HuH-7.5 (cell line): ENCODE results near the gene NFYC.
"Not testable (repeated sequence)": the region's sequence is repeated elsewhere in the genome, so short reads cannot be mapped to it uniquely, and the experiment has no call there.

Experiments used
- DNase-seq: peaks from one replicate; pipeline ENCODE4 v3.0.0; 2011; ENCODE audit warnings: low spot score

Gene NFYC

DNA sequence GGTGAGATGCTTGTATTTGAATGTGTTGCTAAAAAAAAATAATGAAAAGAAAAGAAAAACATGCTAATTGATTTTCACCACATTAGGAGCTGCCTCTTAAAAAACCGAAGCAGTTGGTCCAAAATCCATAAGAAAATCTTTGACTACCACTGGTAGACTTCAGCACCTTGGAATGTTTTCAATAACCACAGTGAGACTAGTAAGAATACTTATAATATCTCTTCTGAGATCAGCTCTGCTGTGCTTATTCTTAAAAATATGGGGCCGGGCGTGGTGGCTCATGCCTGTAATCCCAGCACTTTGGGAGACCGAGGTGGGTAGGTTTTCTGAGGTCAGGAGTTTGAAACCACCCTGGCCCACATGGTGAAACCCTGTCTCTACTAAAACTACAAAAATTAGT is 15.1 kb downstream of the NFYC start:
- no peak for DNase-seq

DNA sequence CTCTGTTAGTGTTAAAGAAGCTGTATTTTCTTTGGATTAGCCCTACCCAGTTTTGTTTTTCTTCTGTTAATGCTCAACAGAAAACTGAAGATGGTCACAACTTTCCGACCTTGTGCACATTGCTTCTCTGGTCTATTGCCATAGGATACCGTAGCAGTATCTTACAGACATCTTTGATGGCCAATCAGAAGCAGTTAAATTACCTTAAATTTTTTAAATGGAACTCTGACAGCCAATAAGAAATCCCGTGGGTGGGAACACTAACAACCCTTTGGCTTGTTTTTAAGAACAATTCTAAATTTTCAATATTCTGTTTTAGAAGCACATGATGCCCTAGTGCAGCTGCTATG is 17.2 kb downstream of the NFYC start:
- DNase-seq = no peak

DNA sequence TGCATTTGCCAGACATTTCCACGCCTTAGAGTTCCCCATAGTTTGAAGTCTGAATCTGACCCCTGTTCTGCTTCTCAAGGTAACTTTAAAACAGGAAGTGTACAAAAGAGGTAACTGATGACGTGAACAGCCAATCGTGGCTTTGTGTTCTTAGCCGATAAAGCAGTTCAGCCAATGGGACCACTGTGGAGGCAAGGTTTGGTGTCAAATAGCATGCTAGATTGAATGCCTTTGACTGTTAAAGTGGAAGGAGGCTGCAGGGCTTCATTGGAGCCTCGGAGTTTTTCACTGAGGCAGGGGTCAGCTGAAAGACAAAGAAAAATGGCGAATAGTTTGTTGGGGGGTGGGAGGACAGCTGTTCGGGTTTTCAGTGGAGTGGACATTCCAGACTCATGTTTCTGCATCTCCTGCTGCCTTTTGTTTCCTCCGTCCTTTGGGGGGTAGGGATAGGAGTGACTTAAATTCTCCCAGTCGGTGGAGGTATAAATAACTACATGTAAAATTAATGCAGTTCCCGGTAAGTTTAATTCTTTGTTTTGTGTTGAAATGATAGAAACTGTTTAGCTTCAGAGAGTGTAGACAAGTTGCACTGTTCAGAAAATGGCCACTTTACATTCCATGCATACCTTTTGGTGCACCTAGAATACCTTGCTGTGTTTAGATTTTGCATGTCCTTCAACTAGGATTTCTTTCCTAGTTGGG is 17.7 kb downstream of the NFYC start:
- DNase-seq = peak; percentile 46

DNA sequence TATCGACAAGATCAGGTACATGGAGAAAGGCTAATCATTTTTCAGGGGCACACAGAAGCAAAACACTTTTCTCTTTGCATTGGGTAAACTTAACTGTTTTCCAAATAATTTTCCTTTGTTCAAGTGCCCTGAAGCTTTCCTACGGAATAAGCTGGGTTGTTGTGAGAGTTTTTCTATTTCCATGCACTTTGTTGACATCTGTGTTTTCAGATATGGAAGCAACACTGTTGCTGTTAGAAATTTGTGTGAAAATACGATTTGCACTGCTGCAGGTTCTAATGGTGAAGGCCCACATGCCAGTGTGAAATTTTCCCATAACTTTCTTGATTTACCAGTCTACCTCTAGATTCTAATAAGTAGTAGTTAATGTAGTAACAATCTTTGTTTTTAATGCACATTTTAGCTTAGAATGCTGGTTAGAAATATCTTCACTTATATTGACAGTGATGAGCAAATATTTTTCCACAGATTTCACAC is 18.3 kb downstream of the NFYC start:
- DNase-seq = no peak

DNA sequence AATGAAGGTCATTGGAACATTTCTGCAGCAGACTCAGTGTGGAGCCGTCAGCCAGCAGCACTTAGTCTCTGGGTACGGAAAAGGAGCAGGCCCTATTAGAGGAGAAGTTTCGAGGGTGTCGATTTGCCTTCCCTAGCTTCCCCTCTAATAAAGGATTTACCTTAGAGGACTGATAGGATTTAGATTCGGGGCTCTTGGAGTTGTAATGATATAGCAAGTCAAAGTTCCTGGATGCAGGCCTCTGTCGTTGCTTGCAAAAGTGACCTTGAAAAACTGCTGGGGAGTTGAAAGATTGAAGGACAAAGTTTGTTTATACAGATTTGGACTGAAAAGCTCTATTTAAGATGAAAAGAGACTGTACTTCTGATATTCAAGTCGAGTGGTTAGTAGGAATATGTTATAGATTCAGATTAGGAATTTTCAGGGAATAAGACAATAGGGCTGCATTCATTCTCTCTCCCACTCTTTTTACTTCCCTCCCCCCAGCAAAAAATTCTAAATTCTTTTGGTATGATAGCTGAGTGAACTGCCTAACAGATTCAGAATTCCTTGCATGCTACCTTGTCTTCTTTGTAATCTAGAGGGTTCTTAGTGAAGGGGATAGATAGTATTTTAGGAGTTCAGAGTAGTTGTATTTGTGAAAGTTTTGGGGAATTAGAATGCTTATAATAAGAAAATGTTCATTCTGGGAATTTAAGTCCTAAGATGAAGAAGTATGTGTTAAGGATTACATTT is 19.2 kb downstream of the NFYC start:
- DNase-seq = no peak

DNA sequence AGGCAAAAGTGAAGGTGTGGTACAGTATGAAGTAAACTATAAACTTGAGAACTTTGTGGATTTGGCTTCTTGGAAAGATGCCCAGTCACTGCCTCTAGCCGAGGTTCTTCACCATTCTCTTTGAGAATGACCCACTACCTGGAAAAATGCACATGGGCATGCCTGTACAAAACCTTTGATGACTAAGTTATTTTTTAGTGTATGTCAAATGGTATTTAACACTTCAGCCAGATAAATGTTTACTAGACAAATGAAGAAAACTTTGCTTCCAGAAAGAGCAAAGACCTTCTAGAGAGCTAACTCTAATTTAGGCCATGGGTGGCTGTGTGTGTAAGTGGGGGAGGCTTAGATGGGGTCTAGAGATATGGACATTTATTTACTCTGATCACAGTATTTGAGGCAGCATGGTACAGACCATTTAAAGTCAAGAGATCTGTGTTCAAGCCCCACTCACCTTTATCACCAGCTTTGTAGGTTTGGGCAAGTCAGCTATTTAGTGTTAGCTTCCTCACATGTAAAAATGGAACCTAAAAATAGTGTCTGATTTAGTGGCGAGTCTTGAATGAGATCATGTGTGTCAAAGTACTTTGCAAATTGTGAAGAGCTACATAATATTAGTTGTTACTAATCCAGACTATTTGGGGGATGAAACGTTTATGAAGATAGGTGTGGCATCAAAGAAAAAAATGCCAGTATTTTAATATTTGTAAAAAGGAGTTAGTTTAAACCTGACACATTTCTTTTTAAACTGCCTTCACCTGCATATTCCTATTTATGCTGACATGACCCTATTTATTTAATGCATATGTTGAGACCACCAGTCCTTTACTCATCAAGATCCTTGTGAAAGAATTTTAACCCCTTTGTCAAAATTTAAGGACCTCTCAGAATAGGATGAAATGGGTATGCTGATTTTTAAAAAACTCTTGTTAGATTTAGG is 20.2 kb downstream of the NFYC start:
- no peak for DNase-seq

DNA sequence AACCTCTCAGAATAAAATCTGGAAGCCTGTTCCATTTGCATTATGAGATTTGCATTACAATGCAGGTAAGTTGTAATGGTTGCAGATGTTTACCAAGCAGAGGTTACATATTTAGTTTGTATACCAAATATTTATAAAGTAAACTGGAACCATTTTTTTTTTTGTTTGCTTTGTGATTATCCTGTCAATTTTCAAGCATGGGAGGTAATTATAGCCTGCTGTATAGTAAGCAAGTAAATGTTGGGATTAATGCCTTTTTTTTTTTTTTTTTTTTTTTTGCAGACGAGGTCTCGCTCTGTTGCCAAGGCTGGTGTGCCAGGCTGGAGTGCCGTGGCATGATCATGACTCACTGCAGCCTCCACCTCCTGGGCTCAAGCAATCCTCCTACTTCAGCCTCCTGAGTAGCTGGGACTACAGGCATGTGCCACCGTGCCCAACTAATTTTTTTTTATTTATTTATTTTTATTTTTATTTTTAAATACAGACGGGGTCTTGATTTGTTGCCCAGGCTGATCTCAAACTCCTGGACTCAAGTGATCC is 21.0 kb downstream of the NFYC start:
- no peak for DNase-seq

DNA sequence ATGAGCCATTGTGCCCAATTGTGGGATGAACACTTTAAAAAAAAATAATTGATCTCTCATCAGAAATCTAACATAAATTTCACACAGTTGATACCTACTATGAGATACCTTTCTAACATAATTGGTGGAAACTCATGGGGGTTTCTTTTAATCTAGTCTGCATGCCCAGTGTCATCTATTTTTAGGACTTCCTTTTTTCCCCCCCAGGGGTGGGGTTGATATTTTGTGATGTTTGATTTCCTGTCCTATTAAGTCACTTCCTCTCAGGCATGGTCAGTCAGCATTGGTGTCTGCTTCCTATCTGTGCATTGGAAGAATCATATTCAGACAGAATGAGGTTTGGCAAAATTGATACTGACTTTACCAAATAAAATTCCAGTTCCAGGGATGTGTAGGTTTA is 21.5 kb downstream of the NFYC start:
- DNase-seq = no peak

DNA sequence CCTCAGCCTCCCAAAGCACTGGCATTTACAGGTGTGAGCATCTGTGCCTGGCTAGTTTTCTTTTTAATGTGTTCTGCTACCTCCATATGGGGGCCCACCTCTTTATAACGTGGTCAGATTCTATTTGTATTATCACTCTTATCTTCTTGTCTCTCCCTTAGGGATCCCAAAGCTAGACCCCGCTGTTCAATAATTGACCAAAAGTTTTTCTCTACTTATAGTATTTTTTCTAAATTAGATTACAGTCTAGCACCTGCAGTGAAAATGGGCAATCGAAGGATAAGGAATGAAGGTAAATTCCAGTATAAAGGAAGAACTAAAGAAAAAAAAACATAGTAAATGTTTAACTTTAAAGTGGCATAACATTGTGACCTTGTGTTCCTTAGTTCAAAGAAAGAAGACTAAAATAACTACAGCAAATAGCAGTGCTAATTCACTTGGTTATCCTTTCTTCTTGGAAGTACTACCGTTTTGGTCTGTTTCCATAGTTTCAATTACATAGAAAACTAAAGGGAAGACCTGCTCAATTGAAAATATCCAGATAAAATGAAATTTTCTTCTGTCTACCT is 24.1 kb downstream of the NFYC start:
- DNase-seq = no peak

DNA sequence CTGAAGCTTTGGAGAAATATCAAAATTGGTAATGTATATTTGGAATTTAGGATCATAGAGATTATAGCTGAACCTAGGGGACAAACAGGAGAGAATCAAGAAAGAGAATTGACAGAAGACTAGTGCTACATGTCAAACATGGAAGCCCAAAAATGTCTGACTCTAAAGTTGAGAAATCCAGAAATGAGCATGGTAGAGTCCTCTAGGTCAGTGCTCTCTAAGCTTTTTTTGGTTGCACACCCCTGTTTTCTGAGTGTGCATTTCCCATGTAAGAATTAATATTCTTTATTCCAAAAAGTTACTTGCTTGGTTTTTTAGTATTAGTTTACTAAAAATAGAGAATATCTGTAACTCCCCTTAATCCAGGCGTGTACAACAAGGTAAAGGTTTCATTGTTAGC is 25.6 kb downstream of the NFYC start:
- DNase-seq = no peak

DNA sequence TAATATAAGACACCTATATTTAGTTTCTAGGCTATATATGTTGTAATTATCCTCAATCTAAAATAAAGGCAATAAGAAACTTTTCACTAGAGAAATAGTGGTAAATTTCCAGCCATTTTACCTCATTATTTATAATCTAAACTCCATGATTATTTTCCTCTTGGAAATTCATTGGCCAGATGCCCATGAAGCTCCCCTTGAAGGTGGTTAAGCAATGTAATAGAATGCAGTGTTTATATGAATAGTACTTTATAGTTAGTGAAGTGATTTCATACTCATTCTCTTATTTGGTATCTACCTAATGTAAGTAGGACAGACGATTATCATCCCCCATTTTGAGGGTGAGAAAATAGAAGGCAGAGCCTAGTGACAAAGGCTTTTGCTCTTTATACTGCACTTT is 26.5 kb downstream of the NFYC start:
- DNase-seq = no peak

DNA sequence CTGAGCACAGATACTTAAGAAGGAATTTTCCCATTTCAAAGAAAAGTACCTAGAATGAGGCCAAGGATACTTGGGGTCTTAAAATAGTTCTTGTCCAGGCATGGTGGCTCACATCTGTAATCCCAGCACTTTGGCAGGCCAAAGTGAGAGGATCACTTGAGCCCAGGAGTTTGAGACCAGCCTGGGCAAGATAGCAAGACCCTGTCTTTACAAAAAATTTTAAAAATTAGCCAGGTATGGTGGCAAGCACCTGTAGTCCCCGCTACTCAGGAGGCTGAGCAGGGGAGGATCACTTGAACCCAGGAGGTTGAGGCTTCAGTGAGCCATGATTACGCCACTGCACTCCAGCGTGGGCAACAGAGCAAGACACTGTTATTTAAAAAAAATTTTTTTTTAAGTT is 29.0 kb downstream of the NFYC start:
- no peak for DNase-seq

DNA sequence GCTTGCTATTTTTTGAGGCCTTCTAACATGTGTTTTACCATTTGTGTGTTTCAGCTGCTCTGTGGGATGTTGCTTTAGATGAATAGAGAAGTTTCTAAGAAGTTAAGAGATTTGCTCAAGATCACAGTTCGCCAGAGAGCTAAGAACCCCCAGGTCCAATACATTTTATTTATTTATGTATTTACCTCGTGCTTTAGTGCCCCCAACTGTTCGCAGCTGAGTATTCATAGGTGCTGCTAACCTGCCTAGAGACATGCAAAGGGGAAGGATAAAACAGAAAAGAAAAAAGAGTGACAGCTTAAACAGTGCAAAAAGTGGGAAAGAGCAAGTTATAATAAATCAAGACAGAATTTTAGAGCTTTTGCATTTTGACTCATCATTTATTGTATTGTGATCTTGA is 31.1 kb downstream of the NFYC start:
- DNase-seq = no peak

DNA sequence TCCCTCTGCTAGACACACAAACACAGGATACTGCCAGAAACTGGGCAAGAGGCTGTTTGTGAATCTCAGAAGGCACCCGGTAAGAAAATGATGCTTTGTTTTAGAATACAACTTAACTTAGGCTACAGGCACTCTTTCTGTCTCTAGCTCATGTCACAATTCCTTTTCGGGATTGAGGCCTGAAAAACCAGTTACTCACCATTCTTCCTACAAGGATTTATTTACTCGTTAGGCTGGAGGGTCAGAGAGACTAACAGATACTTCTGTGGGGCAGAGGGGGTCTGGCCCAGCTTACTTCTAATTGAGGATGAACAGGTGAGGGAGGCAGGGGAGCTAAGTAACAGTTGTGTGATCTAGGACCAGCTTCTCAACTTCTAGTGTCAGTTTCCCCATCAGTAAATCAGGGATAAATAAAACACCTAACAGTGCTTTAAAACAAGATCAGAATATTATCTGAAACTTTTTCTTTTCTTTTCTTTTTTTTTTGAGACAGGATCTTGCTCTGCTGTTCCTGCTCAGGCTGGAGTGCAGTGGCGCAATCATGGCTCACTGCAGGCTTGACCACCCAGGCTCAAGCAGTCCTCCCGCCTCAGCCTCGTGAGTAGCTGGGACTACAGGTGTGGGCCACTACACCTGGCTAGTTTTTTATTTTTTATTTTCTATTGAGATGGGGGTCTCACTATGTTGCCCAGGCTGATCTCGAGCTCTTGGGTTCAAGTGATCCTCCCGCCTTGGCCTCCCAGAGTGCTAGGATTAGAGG is 31.9 kb downstream of the NFYC start:
- DNase-seq = no peak

DNA sequence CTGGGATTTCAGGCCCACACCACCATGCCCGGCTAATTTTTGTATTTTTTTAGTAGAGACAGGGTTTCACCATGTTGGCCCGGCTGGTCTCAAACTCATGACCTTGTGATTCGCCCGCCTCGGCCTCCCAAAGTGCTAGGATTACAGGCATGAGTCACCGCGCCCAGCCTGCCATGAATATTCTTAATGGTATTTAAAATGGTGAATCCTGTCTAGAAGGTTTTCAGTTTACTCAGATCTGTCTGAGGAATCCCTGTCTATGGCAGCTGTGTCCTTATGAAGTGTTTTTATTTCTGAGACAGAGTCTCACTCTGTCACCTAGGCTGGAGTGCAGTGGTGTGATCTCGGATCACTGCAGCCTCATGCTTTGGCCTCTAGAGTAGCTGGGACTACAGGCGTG is 36.2 kb downstream of the NFYC start:
- DNase-seq = not testable (repeated sequence)

DNA sequence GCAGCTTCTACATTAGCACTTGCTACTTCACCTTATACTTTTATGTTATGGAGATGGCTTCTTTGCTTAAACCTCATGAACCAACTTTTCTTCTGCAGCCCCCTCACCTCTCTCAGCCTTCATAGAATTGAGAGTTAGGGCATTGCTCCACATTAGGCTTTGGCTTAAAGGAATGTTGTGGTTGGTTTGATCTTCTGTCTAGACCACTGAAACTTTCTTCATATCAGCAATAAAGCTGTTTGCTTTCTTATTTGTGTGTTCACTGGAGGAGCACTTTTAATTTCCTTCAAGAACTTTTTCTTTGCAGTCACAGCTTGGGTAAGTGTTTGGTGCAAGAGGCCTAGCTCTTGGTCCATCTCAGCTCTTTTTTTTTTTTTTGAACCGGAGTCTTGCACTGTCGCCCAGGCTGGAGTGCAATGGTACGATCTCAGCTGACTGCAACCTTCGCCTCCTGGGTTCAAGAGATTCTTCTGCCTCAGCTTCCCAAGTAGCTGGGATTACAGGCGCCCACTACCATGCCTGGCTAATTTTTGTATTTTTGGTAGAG is 37.9 kb downstream of the NFYC start:
- DNase-seq = not testable (repeated sequence)

DNA sequence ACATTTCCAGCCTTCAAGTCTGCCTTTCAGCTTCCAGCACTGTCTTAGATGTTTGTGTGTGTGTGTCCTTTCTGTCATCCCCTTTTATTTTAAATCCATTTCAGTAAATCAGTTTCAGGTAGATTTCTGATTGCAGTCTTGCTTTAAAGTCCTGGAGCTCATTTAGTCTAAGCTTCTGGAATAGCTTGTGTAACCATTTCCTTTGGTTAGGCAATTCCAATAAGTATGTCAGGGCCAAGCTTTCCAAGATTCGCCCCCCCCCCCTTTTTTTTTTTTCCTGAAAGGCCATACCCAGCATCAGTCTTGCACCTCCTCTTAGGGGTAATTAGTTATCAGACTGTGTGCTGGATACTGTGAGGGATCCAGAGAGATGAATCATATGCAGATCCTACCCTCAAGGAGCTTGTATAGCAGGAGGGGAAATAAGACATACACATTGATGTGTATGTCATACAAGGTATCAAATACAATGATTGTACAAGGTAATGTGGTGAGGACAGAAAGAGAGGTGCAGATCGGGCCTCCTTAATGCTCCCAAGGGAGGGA is 41.3 kb downstream of the NFYC start:
- no peak for DNase-seq

DNA sequence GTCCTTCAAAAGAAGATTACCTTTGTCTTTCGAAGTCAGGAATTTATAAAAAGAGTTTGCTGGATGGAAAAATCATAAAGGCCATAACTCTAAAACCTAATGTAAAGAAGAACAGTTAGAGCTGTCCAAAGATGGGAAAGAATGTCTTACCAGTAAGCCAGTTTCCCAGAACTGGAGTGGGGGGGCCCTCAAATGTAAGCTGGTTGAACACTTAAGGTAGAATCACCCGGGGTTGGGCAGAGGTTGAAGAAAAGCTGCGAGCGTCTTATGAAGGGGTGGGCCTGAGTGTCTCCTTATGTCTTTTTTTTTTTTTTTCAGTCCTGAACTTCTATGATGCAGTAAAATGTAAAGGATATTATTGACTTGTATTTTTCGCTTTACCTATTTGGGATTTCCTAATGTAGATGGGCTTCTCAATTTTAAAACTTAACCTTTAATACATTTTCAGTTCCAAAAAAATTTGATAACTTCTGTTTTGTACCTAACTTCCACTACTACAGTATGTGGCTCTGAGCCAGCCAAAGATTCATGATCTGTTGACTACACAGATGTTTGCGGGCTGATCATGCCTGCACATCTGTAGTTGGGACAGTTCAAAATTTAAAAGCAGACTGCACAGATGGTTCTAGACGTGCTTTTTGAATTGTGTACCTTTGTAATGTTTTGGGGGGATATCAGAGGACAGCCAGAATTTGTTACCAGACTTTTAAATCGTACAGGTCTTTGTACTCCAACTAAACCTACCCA is 43.6 kb downstream of the NFYC start:
- DNase-seq = no peak

DNA sequence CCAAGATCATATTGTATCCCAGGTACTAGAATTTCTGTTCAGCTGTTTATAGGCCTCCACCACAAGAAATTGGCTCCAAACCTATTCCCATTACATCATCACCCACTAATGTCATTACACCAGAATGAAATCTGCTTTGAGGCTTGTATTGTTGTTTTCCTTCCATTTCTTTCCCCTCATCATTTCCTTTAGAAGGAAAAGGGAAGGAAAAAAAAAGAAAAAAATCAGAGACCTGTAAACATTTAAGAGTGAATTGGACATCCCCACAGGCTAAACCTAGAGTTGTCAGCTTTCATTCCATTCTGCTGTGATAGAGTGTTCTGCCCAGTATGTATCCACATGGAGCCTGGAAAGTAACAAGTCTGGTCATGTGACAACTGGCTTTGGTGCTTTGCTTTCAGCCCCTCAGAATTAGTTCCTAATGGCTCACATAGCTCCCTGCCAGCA is 44.6 kb downstream of the NFYC start:
- no peak for DNase-seq

DNA sequence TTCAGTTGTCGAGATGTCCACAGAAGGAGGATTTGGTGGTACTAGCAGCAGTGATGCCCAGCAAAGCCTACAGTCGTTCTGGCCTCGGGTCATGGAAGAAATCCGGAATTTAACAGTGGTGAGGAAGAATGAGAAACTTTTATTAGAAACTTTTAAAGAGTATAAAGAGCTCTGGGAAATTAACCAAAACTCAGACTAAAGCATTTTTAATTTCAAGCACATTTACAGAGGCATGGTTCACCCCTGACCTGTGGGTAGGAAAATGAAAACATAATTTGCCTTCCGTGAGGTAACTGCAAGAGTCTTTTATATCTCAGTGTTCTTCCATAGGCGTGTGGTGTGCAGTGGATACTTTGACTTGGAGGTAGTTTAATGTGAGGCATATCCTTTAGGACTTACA is 47.3 kb downstream of the NFYC start:
- no peak for DNase-seq
